Hepatocyte (in vitro differentiated cells): ENCODE results near the gene CASP2. TPM values are rescaled to one million over a fixed set of nuclear protein-coding genes. Genes with fewer than 3 reads are reported as not detected.

ENCODE experiments used
- DNase-seq: peaks from one replicate; pipeline ENCODE4 v3.0.0-alpha.2; 2016; ENCODE audit warnings: low spot score
- H2AFZ ChIP-seq: fragments of 200-600 bp; sonication (generic); 2 replicates; pipeline ENCODE4 v1.6.0; 2016; ENCODE audit warnings: antibody characterized with exemption, mild to moderate bottlenecking
- H3K27ac ChIP-seq: fragments of 200-600 bp; sonication (generic); 2 replicates; pipeline ENCODE4 v1.5.1; 2016; ENCODE audit warnings: mild to moderate bottlenecking
- H3K27me3 ChIP-seq: fragments of 200-600 bp; sonication (generic); 2 replicates; pipeline ENCODE4 v1.6.1; 2016
- H3K36me3 ChIP-seq: fragments of 200-600 bp; sonication (generic); replicated peaks from 2 replicates; pipeline ENCODE4 v1.5.1; 2016; ENCODE audit warnings: low read depth; ENCODE audit not compliant: insufficient read depth
- H3K4me1 ChIP-seq: fragments of 200-600 bp; sonication (generic); 2 replicates; pipeline ENCODE4 v1.5.1; 2016; ENCODE audit warnings: mild to moderate bottlenecking, moderate library complexity; ENCODE audit not compliant: insufficient read depth
- H3K4me2 ChIP-seq: fragments of 200-600 bp; sonication (generic); 2 replicates; pipeline ENCODE4 v1.6.0; 2016
- H3K4me3 ChIP-seq: fragments of 200-600 bp; sonication (generic); 2 replicates; pipeline ENCODE4 v1.5.1; 2016; ENCODE audit warnings: mild to moderate bottlenecking
- H3K79me2 ChIP-seq: fragments of 200-600 bp; sonication (generic); 2 replicates; pipeline ENCODE4 v1.6.0; 2017; ENCODE audit warnings: mild to moderate bottlenecking
- H3K9me2 ChIP-seq: fragments of 200-600 bp; sonication (generic); replicated peaks from 2 replicates; pipeline ENCODE4 v1.6.0; 2017; ENCODE audit warnings: mild to moderate bottlenecking; ENCODE audit not compliant: insufficient read depth
- H3K9me3 ChIP-seq: fragments of 200-600 bp; sonication (generic); 2 replicates; pipeline ENCODE4 v1.5.1; 2016; ENCODE audit warnings: low read depth, mild to moderate bottlenecking
- H4K20me1 ChIP-seq: fragments of 200-600 bp; sonication (generic); 2 replicates; pipeline ENCODE4 v1.6.0; 2016; ENCODE audit warnings: mild to moderate bottlenecking; ENCODE audit not compliant: insufficient read depth, poor library complexity, severe bottlenecking
- EZH2 ChIP-seq: fragments of 200-600 bp; sonication (generic); IDR thresholded peaks from 2 replicates; pipeline ENCODE4 v1.6.1; 2016; ENCODE audit warnings: antibody characterized with exemption, mild to moderate bottlenecking, borderline replicate concordance
- EZH2phosphoT487 ChIP-seq: fragments of 200-600 bp; sonication (generic); IDR thresholded peaks from one replicate; pipeline ENCODE4 v1.6.1; 2018; ENCODE audit warnings: antibody characterized with exemption, mild to moderate bottlenecking, low read depth, moderate library complexity; ENCODE audit not compliant: unreplicated experiment, severe bottlenecking
- WGBS: methylation state at CpG from one replicate; pipeline ENCODE4 v1.1.6; 2016; ENCODE audit warnings: low lambda C conversion rate; ENCODE audit errors: missing lambda C conversion rate; 5-methylcytosine and 5-hydroxymethylcytosine counted together
- polyA plus RNA-seq: library from polyadenylated mRNA; unstranded; fragments of >200 nt; fragmentation: Nextera tagmentation; extraction: Ambion mirVana; gene quantifications from 2 replicates; pipeline ENCODE4 v1.2.1, GENCODE V29; 2016
- total RNA-seq: library from RNA; depleted of rRNA; stranded (reverse); fragments of >200 nt; gene quantifications from 2 replicates; pipeline ENCODE4 v1.2.3, GENCODE V29; 2014
- TF ChIP-seq, protein P1 (sequence below): fragments of 200-600 bp; sonication (generic); IDR thresholded peaks from 2 replicates; pipeline ENCODE4 v1.5.1; 2016; ENCODE audit warnings: antibody characterized with exemption, mild to moderate bottlenecking; ENCODE audit not compliant: poor library complexity

CASP2 gene
- total and polyA plus RNA-seq, 2 experiments from 2014 or later: 8.5 to 11.9 TPM

DNA sequence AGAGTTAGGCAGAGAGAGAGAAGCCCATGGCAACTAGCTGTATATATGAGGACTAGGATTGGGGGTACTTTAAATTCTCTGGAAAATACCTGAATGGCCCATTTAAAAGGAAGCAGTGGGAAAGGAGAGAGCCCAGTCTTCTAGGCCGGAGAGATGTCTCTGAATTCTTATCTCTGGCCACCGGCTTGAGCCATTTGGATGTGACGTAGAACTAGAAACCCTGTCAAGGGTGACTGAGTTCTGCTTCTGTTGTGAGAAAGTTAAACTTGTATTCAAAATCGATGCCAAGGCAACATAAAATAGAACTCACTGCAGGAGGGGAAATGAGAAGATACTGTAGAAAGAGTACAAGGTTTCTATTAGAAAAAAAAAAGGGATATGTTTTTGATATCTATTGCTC, 31.2 kb upstream of the CASP2 start:
- WGBS: 89% methylated on average over 4 of the region's 4 CpGs
- TF ChIP-seq EZH2phosphoT487 (no peak), EZH2 (no peak)
- TF ChIP-seq, protein P1, sequence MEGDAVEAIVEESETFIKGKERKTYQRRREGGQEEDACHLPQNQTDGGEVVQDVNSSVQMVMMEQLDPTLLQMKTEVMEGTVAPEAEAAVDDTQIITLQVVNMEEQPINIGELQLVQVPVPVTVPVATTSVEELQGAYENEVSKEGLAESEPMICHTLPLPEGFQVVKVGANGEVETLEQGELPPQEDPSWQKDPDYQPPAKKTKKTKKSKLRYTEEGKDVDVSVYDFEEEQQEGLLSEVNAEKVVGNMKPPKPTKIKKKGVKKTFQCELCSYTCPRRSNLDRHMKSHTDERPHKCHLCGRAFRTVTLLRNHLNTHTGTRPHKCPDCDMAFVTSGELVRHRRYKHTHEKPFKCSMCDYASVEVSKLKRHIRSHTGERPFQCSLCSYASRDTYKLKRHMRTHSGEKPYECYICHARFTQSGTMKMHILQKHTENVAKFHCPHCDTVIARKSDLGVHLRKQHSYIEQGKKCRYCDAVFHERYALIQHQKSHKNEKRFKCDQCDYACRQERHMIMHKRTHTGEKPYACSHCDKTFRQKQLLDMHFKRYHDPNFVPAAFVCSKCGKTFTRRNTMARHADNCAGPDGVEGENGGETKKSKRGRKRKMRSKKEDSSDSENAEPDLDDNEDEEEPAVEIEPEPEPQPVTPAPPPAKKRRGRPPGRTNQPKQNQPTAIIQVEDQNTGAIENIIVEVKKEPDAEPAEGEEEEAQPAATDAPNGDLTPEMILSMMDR: no peak
- H3K4me1 ChIP-seq: peaks cover 4% of the 10 kb centered on the region

DNA sequence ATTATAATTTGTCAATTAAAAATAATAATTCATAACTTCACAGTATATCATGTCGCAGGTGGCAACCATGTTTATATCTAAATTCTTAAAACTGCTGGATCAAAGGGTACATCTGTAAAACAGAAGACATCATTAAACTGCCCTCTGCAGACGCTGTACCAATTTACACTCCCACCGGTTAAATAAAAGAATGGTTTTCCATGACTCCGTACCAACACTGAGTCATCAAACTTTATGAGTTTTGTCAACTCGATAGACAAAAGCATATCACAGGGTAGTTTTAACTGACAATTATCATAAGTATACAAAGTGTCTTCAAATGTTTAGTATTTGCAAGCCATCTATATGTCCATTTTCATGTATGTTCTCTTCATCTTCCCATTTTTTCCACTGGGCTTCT, 30.6 kb upstream of the CASP2 start:
- Histone ChIP-seq H3K4me2 (no peak overlapping the region), H3K27ac (no peak overlapping the region), H3K9me3 (no peaks in the 10 kb centered on the region), H3K79me2 (no peaks in the 10 kb centered on the region), H3K9me2 (no peaks in the 10 kb centered on the region), H2AFZ (no peak overlapping the region), H3K4me3 (no peak overlapping the region), H3K36me3 (no peaks in the 10 kb centered on the region), H3K4me1 (peaks cover 4% of the 10 kb centered on the region), H4K20me1 (no peaks in the 10 kb centered on the region), H3K27me3 (no peaks in the 10 kb centered on the region)
- WGBS: 63% methylated on average over 5 of the region's 5 CpGs
- TF ChIP-seq, protein P1: peak; percentile 1
- TF ChIP-seq EZH2 (no peak), EZH2phosphoT487 (no peak)
- DNase-seq: no peak

More for the DNA sequence above, 31.2 kb upstream of the CASP2 start:
- no peaks in the 10 kb centered on the region for H3K36me3 ChIP-seq
- no peak overlapping the region for H3K4me3 ChIP-seq
- H3K27me3 ChIP-seq: no peaks in the 10 kb centered on the region
- H3K79me2 ChIP-seq: no peaks in the 10 kb centered on the region
- no peak overlapping the region for H3K27ac ChIP-seq
- no peaks in the 10 kb centered on the region for H3K9me2 ChIP-seq
- no peaks in the 10 kb centered on the region for H3K9me3 ChIP-seq
- DNase-seq: no peak
- no peaks in the 10 kb centered on the region for H4K20me1 ChIP-seq
- no peak overlapping the region for H2AFZ ChIP-seq
- H3K4me2 ChIP-seq: no peak overlapping the region

DNA sequence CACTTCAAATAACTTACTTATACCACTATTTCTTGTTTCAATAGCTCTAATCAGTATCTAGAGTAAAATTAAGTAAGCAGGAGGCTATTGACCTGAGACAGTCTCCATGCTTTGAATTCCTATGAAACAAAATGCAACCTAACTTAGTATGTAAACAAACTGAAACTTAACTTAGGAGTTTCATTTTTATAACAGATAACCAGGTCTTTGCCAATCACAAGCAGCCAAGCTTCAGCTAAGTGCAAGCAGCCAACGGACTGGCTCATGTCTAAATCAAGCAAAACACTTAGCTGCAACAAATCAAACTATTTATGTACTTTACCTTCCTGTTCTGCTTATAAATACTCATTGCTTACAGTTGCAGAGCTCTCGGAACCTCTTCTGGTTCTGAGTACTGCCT, 29.3 kb upstream of the CASP2 start:
- no peaks in the 10 kb centered on the region for H3K27me3 ChIP-seq
- no peak overlapping the region for H3K4me2 ChIP-seq
- H3K27ac ChIP-seq: peak overlapping the region; percentile 58
- H4K20me1 ChIP-seq: no peaks in the 10 kb centered on the region
- H3K79me2 ChIP-seq: peaks cover 1% of the 10 kb centered on the region
- H3K9me2 ChIP-seq: no peaks in the 10 kb centered on the region
- no peak for DNase-seq
- TF ChIP-seq EZH2 (no peak), EZH2phosphoT487 (no peak)
- TF ChIP-seq, protein P1: no peak
- H3K4me1 ChIP-seq: peaks cover 4% of the 10 kb centered on the region
- WGBS: 57% methylated on average over 2 of the region's 2 CpGs
- no peak overlapping the region for H3K4me3 ChIP-seq
- H3K9me3 ChIP-seq: no peaks in the 10 kb centered on the region
- H3K36me3 ChIP-seq: no peaks in the 10 kb centered on the region
- no peak overlapping the region for H2AFZ ChIP-seq

DNA sequence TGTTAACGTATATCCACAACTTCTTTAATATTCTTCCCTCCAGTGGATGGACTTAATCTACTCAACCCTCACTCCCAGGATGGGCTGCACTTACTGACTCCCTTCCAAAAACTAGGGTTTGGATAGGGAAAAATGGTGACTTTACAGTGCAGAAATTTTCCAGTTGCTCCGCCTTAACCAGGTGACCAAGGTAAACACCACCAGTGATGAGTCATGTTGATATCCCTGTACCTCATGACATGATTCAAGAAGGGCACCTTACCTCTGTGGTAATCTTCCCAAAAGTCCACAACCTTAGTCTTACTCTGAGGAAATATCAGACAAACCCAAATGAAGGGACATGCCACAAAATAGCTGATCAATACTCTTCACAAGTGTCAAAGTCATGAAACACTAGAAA, 28.4 kb upstream of the CASP2 start:
- Histone ChIP-seq H3K4me2 (no peak overlapping the region), H3K4me1 (peaks cover 12% of the 10 kb centered on the region), H4K20me1 (no peaks in the 10 kb centered on the region), H3K79me2 (peaks cover 11% of the 10 kb centered on the region), H2AFZ (no peak overlapping the region), H3K27ac (peak overlapping the region; percentile 58), H3K9me2 (no peaks in the 10 kb centered on the region), H3K36me3 (no peaks in the 10 kb centered on the region), H3K4me3 (no peak overlapping the region), H3K27me3 (no peaks in the 10 kb centered on the region), H3K9me3 (no peaks in the 10 kb centered on the region)
- WGBS: 88% methylated on average over 2 of the region's 2 CpGs
- DNase-seq: peak; percentile 47
- no peak for TF ChIP-seq EZH2
- no peak for TF ChIP-seq EZH2phosphoT487
- TF ChIP-seq, protein P1: no peak
